HT1080 (cell line): ENCODE data around the gene SRD5A2. TPM values are rescaled to one million over a fixed set of nuclear protein-coding genes. Genes with fewer than 3 reads are reported as not detected.

Experiments
- total RNA-seq: library from RNA; depleted of rRNA; stranded (reverse); fragments of >200 nt; shearing (Covaris generic); gene quantifications from 2 replicates; pipeline ENCODE4 v1.2.3, GENCODE V29; 2014; rRNA removed

The SRD5A2 gene
- total RNA-seq, 1 experiment from 2014 or later, result not detected

Other genes starting within 250 kb of the SRD5A2 start
- gene XDH, start 166.2 kb downstream of the SRD5A2 start, total RNA-seq, result 3.1 and 3.7 TPM in 2 replicates